GM12801 (cell line): ENCODE results near the gene GALNTL6.

Experiments used
- TF ChIP-seq, protein P1 (sequence below): IDR thresholded peaks from one replicate; pipeline ENCODE4 v1.5.1; 2011; ENCODE audit warnings: control low read depth; ENCODE audit not compliant: insufficient read length; ENCODE audit errors: extremely low read depth

Gene GALNTL6

GRCh38 chr4:172152284-172152683 is 339.1 kb downstream of the GALNTL6 start:
- TF ChIP-seq, protein P1, sequence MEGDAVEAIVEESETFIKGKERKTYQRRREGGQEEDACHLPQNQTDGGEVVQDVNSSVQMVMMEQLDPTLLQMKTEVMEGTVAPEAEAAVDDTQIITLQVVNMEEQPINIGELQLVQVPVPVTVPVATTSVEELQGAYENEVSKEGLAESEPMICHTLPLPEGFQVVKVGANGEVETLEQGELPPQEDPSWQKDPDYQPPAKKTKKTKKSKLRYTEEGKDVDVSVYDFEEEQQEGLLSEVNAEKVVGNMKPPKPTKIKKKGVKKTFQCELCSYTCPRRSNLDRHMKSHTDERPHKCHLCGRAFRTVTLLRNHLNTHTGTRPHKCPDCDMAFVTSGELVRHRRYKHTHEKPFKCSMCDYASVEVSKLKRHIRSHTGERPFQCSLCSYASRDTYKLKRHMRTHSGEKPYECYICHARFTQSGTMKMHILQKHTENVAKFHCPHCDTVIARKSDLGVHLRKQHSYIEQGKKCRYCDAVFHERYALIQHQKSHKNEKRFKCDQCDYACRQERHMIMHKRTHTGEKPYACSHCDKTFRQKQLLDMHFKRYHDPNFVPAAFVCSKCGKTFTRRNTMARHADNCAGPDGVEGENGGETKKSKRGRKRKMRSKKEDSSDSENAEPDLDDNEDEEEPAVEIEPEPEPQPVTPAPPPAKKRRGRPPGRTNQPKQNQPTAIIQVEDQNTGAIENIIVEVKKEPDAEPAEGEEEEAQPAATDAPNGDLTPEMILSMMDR: no peak

GRCh38 chr4:172153719-172154118 is 340.5 kb downstream of the GALNTL6 start:
- TF ChIP-seq, protein P1: no peak

DNA sequence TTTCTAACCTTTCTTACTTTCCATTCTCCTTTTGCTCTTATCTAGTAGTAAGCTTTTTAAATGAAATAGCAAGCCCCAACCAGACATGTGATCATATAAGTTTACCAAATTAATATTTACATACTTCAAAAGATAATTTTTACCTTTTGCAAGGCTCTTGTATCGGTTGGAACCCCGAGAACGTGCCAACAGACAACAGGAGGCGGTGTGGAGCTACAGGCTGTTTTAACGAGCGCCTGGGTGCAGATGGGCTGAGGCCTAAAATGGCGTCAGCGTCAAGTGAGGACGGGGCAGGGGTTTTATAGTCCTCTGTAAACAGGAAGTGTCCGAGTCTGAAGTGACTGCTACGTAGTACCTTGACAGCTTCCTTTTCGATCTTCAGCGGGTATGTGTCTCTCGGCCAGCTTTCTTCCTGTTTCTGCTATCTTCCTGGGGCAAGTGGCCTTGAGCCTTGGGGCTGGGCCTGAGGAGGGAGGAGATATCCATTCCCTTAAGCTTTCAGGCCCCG is 342.7 kb downstream of the GALNTL6 start:
- TF ChIP-seq, protein P1: no peak

DNA sequence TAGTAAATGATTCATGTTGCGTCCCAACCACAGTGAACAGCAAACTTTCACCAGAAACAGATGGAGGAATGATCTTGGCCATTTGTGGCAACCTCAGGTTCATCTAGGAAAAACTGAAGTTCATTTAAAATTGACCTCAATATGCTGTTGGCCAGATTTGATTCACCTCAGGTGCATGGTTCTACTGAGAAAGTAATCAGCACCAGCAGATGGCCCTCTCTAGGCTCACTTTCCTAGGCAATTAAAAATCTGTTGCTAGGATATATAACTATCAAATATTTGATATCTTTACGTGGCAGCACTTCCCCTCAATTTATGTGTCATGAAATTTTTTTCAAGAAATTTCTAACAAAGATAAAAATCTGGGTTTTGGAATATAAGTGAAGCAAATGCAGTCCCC is 344.7 kb downstream of the GALNTL6 start:
- TF ChIP-seq, protein P1: no peak

- TF ChIP-seq, protein P1: no peak
Measured at GRCh38 chr4:172163215-172163614, 350.0 kb downstream of the GALNTL6 start.

- TF ChIP-seq, protein P1: no peak
Measured at GRCh38 chr4:172168888-172169287, 355.7 kb downstream of the GALNTL6 start.

GRCh38 chr4:172169871-172170270 is 356.7 kb downstream of the GALNTL6 start:
- TF ChIP-seq, protein P1: no peak
